IgD-negative memory B cell (primary cell): ENCODE data around the gene XYLT1. TPM values are rescaled to one million over a fixed set of nuclear protein-coding genes. Genes with fewer than 3 reads are reported as not detected.

Experiments
- H3K27ac Mint-ChIP-seq, 3 donors: one replicate each; pipeline ENCODE4 v1.8.0; 2020 to 2022; ENCODE audit warnings: mild to moderate bottlenecking in 3 of 3, mixed read lengths in 3 of 3, moderate library complexity in 1 of 3
- H3K27me3 Mint-ChIP-seq: one replicate; pipeline ENCODE4 v1.8.0; 2021; ENCODE audit warnings: mixed read lengths
- H3K36me3 Mint-ChIP-seq: one replicate; pipeline ENCODE4 v1.8.0; 2020; ENCODE audit warnings: mild to moderate bottlenecking, mixed read lengths
- H3K4me1 Mint-ChIP-seq, 3 donors: one replicate each; pipeline ENCODE4 v1.8.0; 2020 to 2022; ENCODE audit warnings: mixed read lengths in 3 of 3, mild to moderate bottlenecking in 1 of 3
- H3K4me3 Mint-ChIP-seq, 4 donors: one replicate each; pipeline ENCODE4 v1.8.0; 2020 to 2022; ENCODE audit warnings: mild to moderate bottlenecking in 4 of 4, mixed read lengths in 4 of 4, moderate library complexity in 3 of 4
- H3K9me3 Mint-ChIP-seq, 3 donors: one replicate each; pipeline ENCODE4 v1.8.0; 2020 to 2021; ENCODE audit warnings: mixed read lengths in 3 of 3, mild to moderate bottlenecking in 1 of 3
- polyA plus RNA-seq: library from polyadenylated mRNA; unstranded; fragments of 300-500 nt; fragmentation: Illumina TruSeq; gene quantifications from one replicate; pipeline ENCODE4 v1.2.3, GENCODE V29; 2021

The XYLT1 gene
- polyA plus RNA-seq, 1 donor from 2014 or later = 0.80 TPM

- peaks cover 3% of the 10 kb centered on the region for H3K27me3 Mint-ChIP-seq
- no peaks in the 10 kb centered on the region for H3K36me3 Mint-ChIP-seq
- H3K4me1 Mint-ChIP-seq = peaks cover 38 to 57% (median 42%) of the 10 kb centered on the region in 3 donors
- peak overlapping the region; percentile 43 to 86 (median 76) for H3K27ac Mint-ChIP-seq
- H3K4me3 Mint-ChIP-seq = peak overlapping the region in 1 of 4 donors; percentile 47
- no peaks in the 10 kb centered on the region for H3K9me3 Mint-ChIP-seq
Measured at GRCh38 chr16:17379121-17379571, 91.6 kb downstream of the XYLT1 start.

GRCh38 chr16:17377360-17378324 is 93.1 kb downstream of the XYLT1 start:
- H3K27ac Mint-ChIP-seq = peak overlapping the region; percentile 67 to 86 (median 76)
- H3K4me1 Mint-ChIP-seq = peaks cover 39 to 53% (median 42%) of the 10 kb centered on the region in 3 donors
- H3K4me3 Mint-ChIP-seq = peak overlapping the region; percentile 16 to 68 (median 38)
- no peaks in the 10 kb centered on the region for H3K27me3 Mint-ChIP-seq
- H3K36me3 Mint-ChIP-seq = peaks cover 2% of the 10 kb centered on the region
- no peaks in the 10 kb centered on the region for H3K9me3 Mint-ChIP-seq

GRCh38 chr16:17375461-17376304 is 95.1 kb downstream of the XYLT1 start:
- H3K4me1 Mint-ChIP-seq = peaks cover 45 to 64% (median 52%) of the 10 kb centered on the region in 3 donors
- H3K27ac Mint-ChIP-seq = peak overlapping the region; percentile 11 to 59 (median 56)
- H3K9me3 Mint-ChIP-seq = no peaks in the 10 kb centered on the region
- peaks cover 1% of the 10 kb centered on the region for H3K27me3 Mint-ChIP-seq
- peak overlapping the region in 2 of 4 donors; percentile 10 to 70 for H3K4me3 Mint-ChIP-seq
- H3K36me3 Mint-ChIP-seq = peaks cover 2% of the 10 kb centered on the region

GRCh38 chr16:17374668-17375255 is 96.0 kb downstream of the XYLT1 start:
- peaks cover 51 to 70% (median 58%) of the 10 kb centered on the region in 3 donors for H3K4me1 Mint-ChIP-seq
- H3K27me3 Mint-ChIP-seq = peaks cover 1% of the 10 kb centered on the region
- peaks cover 2% of the 10 kb centered on the region for H3K36me3 Mint-ChIP-seq
- H3K4me3 Mint-ChIP-seq = no peak overlapping the region
- H3K9me3 Mint-ChIP-seq = peaks cover 0 to under 1% (median 0%) of the 10 kb centered on the region in 3 donors
- H3K27ac Mint-ChIP-seq = peak overlapping the region in 1 of 3 donors; percentile 59

GRCh38 chr16:17373533-17373932 is 97.2 kb downstream of the XYLT1 start:
- Mint-ChIP-seq H3K27ac (peak overlapping the region in 2 of 3 donors; percentile 36 to 57), H3K27me3 (peaks cover 1% of the 10 kb centered on the region), H3K4me3 (no peak overlapping the region), H3K36me3 (peaks cover 2% of the 10 kb centered on the region), H3K4me1 (peaks cover 57 to 68% (median 63%) of the 10 kb centered on the region in 3 donors), H3K9me3 (peaks cover 0 to 1% (median 0%) of the 10 kb centered on the region in 3 donors)

- Mint-ChIP-seq H3K4me1 (peaks cover 55 to 64% (median 58%) of the 10 kb centered on the region in 3 donors), H3K4me3 (no peak overlapping the region), H3K36me3 (peaks cover 2% of the 10 kb centered on the region), H3K27me3 (peaks cover 1% of the 10 kb centered on the region), H3K27ac (peak overlapping the region in 1 of 3 donors; percentile 5), H3K9me3 (peaks cover 0 to 1% (median 0%) of the 10 kb centered on the region in 3 donors)
Measured at GRCh38 chr16:17372386-17372785, 98.4 kb downstream of the XYLT1 start.

GRCh38 chr16:17371299-17371698 is 99.5 kb downstream of the XYLT1 start:
- H3K27me3 Mint-ChIP-seq = peaks cover 1% of the 10 kb centered on the region
- peak overlapping the region in 1 of 4 donors; percentile 24 for H3K4me3 Mint-ChIP-seq
- H3K27ac Mint-ChIP-seq = peak overlapping the region; percentile 60 to 90 (median 83)
- peaks cover 62 to 70% (median 68%) of the 10 kb centered on the region in 3 donors for H3K4me1 Mint-ChIP-seq
- peaks cover 4% of the 10 kb centered on the region for H3K36me3 Mint-ChIP-seq
- H3K9me3 Mint-ChIP-seq = peaks cover 0 to 3% (median 1%) of the 10 kb centered on the region in 3 donors

GRCh38 chr16:17370731-17371285 is 100.0 kb downstream of the XYLT1 start:
- H3K36me3 Mint-ChIP-seq = peaks cover 4% of the 10 kb centered on the region
- peaks cover 58 to 72% (median 68%) of the 10 kb centered on the region in 3 donors for H3K4me1 Mint-ChIP-seq
- H3K9me3 Mint-ChIP-seq = peaks cover 0 to 3% (median 1%) of the 10 kb centered on the region in 3 donors
- H3K27me3 Mint-ChIP-seq = peaks cover 1% of the 10 kb centered on the region
- peak overlapping the region in 3 of 4 donors; percentile 11 to 92 (median 24) for H3K4me3 Mint-ChIP-seq
- peak overlapping the region; percentile 89 to 98 (median 90) for H3K27ac Mint-ChIP-seq

GRCh38 chr16:17370223-17370707 is 100.5 kb downstream of the XYLT1 start:
- Mint-ChIP-seq H3K9me3 (peaks cover 0 to 3% (median 1%) of the 10 kb centered on the region in 3 donors), H3K27ac (peak overlapping the region; percentile 89 to 98 (median 90)), H3K4me1 (peaks cover 52 to 71% (median 66%) of the 10 kb centered on the region in 3 donors), H3K4me3 (peak overlapping the region; percentile 80 to 95 (median 86)), H3K36me3 (peaks cover 4% of the 10 kb centered on the region), H3K27me3 (peaks cover 1% of the 10 kb centered on the region)

- H3K9me3 Mint-ChIP-seq = peaks cover 0 to 3% (median 1%) of the 10 kb centered on the region in 3 donors
- peak overlapping the region; percentile 80 to 95 (median 86) for H3K4me3 Mint-ChIP-seq
- H3K27me3 Mint-ChIP-seq = peaks cover 1% of the 10 kb centered on the region
- peaks cover 47 to 73% (median 66%) of the 10 kb centered on the region in 3 donors for H3K4me1 Mint-ChIP-seq
- H3K36me3 Mint-ChIP-seq = peaks cover 4% of the 10 kb centered on the region
- peak overlapping the region; percentile 89 to 98 (median 90) for H3K27ac Mint-ChIP-seq
Measured at GRCh38 chr16:17369421-17370222, 101.1 kb downstream of the XYLT1 start.

- Mint-ChIP-seq H3K27ac (peak overlapping the region; percentile 89 to 98 (median 90)), H3K4me3 (peak overlapping the region; percentile 80 to 95 (median 86)), H3K4me1 (peaks cover 48 to 72% (median 64%) of the 10 kb centered on the region in 3 donors), H3K36me3 (peaks cover 6% of the 10 kb centered on the region), H3K27me3 (peaks cover 1% of the 10 kb centered on the region), H3K9me3 (peaks cover 0 to 3% (median 1%) of the 10 kb centered on the region in 3 donors)
Measured at GRCh38 chr16:17368951-17369350, 101.8 kb downstream of the XYLT1 start.

- Mint-ChIP-seq H3K27me3 (peaks cover 1% of the 10 kb centered on the region), H3K27ac (peak overlapping the region; percentile 89 to 98 (median 90)), H3K4me1 (peaks cover 44 to 72% (median 61%) of the 10 kb centered on the region in 3 donors), H3K36me3 (peaks cover 6% of the 10 kb centered on the region), H3K4me3 (peak overlapping the region in 3 of 4 donors; percentile 80 to 95 (median 92)), H3K9me3 (peaks cover 0 to 3% (median 1%) of the 10 kb centered on the region in 3 donors)
Measured at GRCh38 chr16:17368446-17368845, 102.3 kb downstream of the XYLT1 start.

GRCh38 chr16:17367923-17368322 is 102.8 kb downstream of the XYLT1 start:
- H3K9me3 Mint-ChIP-seq = peaks cover 0 to 3% (median 1%) of the 10 kb centered on the region in 3 donors
- peaks cover 44 to 74% (median 61%) of the 10 kb centered on the region in 3 donors for H3K4me1 Mint-ChIP-seq
- peak overlapping the region in 2 of 3 donors; percentile 89 to 90 for H3K27ac Mint-ChIP-seq
- H3K4me3 Mint-ChIP-seq = peak overlapping the region; percentile 34 to 74 (median 46)
- H3K27me3 Mint-ChIP-seq = peaks cover 1% of the 10 kb centered on the region
- peaks cover 5% of the 10 kb centered on the region for H3K36me3 Mint-ChIP-seq
